Smooth muscle cell (in vitro differentiated cells): ENCODE results near the gene RBM33. TPM values are rescaled to one million over a fixed set of nuclear protein-coding genes. Genes with fewer than 3 reads are reported as not detected.

Experiments
- DNase-seq: peaks from one replicate; lab custom pipeline; 2025; ENCODE audit not compliant: unreplicated experiment; lab: John Stamatoyannopoulos, UW
- H2AFZ ChIP-seq: fragments of 200-600 bp; sonication (generic); 2 replicates; pipeline ENCODE4 v1.6.0; 2016; ENCODE audit warnings: antibody characterized with exemption, low read depth, mild to moderate bottlenecking
- H3F3A ChIP-seq: fragments of 200-600 bp; sonication (generic); 2 replicates; pipeline ENCODE4 v1.6.0; 2017; ENCODE audit warnings: antibody characterized with exemption, low read depth
- H3K27ac ChIP-seq: fragments of 200-600 bp; sonication (generic); 2 replicates; pipeline ENCODE4 v1.5.1; 2016; ENCODE audit warnings: low read depth, mild to moderate bottlenecking
- H3K27me3 ChIP-seq: fragments of 200-600 bp; sonication (generic); 2 replicates; pipeline ENCODE4 v1.6.1; 2016; ENCODE audit warnings: low read depth, mild to moderate bottlenecking
- H3K36me3 ChIP-seq: fragments of 200-600 bp; sonication (generic); 2 replicates; pipeline ENCODE4 v1.5.1; 2016; ENCODE audit warnings: low read depth
- H3K4me1 ChIP-seq: fragments of 200-600 bp; sonication (generic); 2 replicates; pipeline ENCODE4 v1.5.1; 2016; ENCODE audit warnings: low read depth
- H3K4me2 ChIP-seq: fragments of 200-600 bp; sonication (generic); 2 replicates; pipeline ENCODE4 v1.6.0; 2016; ENCODE audit warnings: mild to moderate bottlenecking
- H3K4me3 ChIP-seq: fragments of 200-600 bp; sonication (generic); 2 replicates; pipeline ENCODE4 v1.5.1; 2016; ENCODE audit warnings: mild to moderate bottlenecking
- H3K79me2 ChIP-seq: fragments of 200-600 bp; sonication (generic); 2 replicates; pipeline ENCODE4 v1.6.0; 2016; ENCODE audit warnings: low read depth, mild to moderate bottlenecking
- H3K9ac ChIP-seq: fragments of 200-600 bp; sonication (generic); 2 replicates; pipeline ENCODE4 v1.6.0; 2016; ENCODE audit warnings: low read depth
- H3K9me3 ChIP-seq: fragments of 200-600 bp; sonication (generic); replicated peaks from 2 replicates; pipeline ENCODE4 v1.5.1; 2016; ENCODE audit warnings: low read depth
- H4K20me1 ChIP-seq: fragments of 200-600 bp; sonication (generic); 2 replicates; pipeline ENCODE4 v1.6.0; 2016; ENCODE audit warnings: low read depth
- CTCF ChIP-seq: fragments of 200-600 bp; sonication (generic); IDR thresholded peaks from 2 replicates; pipeline ENCODE4 v1.5.1; 2017; ENCODE audit warnings: borderline replicate concordance, mild to moderate bottlenecking, antibody characterized with exemption; ENCODE audit not compliant: insufficient read depth, poor library complexity, severe bottlenecking
- WGBS: methylation state at CpG from one replicate; pipeline ENCODE4 v1.1.7; 2016; ENCODE audit warnings: low lambda C conversion rate; 5-methylcytosine and 5-hydroxymethylcytosine counted together
- polyA plus RNA-seq: library from polyadenylated mRNA; unstranded; fragments of >200 nt; fragmentation: Nextera tagmentation; extraction: Ambion mirVana; gene quantifications from 2 replicates; pipeline ENCODE4 v1.2.1, GENCODE V29; 2016
- total RNA-seq: library from RNA; depleted of rRNA; stranded (reverse); fragments of >200 nt; gene quantifications from 2 replicates; pipeline ENCODE4 v1.2.3, GENCODE V29; 2014

Gene RBM33
- total and polyA plus RNA-seq, 2 experiments from 2014 or later, result 22.5 to 25.3 TPM

GRCh38 chr7:155682484-155682883 lies 38.0 kb downstream of the RBM33 start:
- Histone ChIP-seq H2AFZ (no peak overlapping the region), H3K9me3 (no peaks in the 10 kb centered on the region), H3K4me1 (peaks cover 6% of the 10 kb centered on the region), H3K9ac (no peak overlapping the region), H3K4me3 (no peak overlapping the region), H3K27me3 (no peaks in the 10 kb centered on the region), H3F3A (no peaks in the 10 kb centered on the region), H3K4me2 (no peak overlapping the region), H3K79me2 (peaks cover 84% of the 10 kb centered on the region), H4K20me1 (peaks cover 88% of the 10 kb centered on the region), H3K36me3 (peaks cover 11% of the 10 kb centered on the region), H3K27ac (no peak overlapping the region)
- TF ChIP-seq CTCF, result no peak
- 97% methylated on average over 5 of the region's 5 CpGs for whole genome bisulfite sequencing
- no peak for DNase-seq

GRCh38 chr7:155683098-155683497 lies 38.6 kb downstream of the RBM33 start:
- Histone ChIP-seq H3K4me3 (no peak overlapping the region), H3K27me3 (no peaks in the 10 kb centered on the region), H3K36me3 (peaks cover 11% of the 10 kb centered on the region), H3K4me2 (no peak overlapping the region), H3F3A (no peaks in the 10 kb centered on the region), H3K4me1 (peaks cover 6% of the 10 kb centered on the region), H4K20me1 (peaks cover 82% of the 10 kb centered on the region), H2AFZ (no peak overlapping the region), H3K9me3 (no peaks in the 10 kb centered on the region), H3K9ac (no peak overlapping the region), H3K79me2 (peaks cover 79% of the 10 kb centered on the region), H3K27ac (no peak overlapping the region)
- TF ChIP-seq CTCF, result no peak
- WGBS, result 98% methylated on average over 5 of the region's 5 CpGs
- no peak for DNase-seq

GRCh38 chr7:155683714-155684113 lies 39.3 kb downstream of the RBM33 start:
- Histone ChIP-seq H3K9me3 (no peaks in the 10 kb centered on the region), H3K9ac (no peak overlapping the region), H3K4me2 (no peak overlapping the region), H3F3A (no peaks in the 10 kb centered on the region), H3K27ac (no peak overlapping the region), H3K36me3 (peaks cover 11% of the 10 kb centered on the region), H3K4me1 (peaks cover 6% of the 10 kb centered on the region), H3K27me3 (no peaks in the 10 kb centered on the region), H3K4me3 (no peak overlapping the region), H2AFZ (no peak overlapping the region), H4K20me1 (peaks cover 82% of the 10 kb centered on the region), H3K79me2 (peaks cover 78% of the 10 kb centered on the region)
- TF ChIP-seq CTCF, result no peak
- no peak for DNase-seq
- 92% methylated on average over 4 of the region's 4 CpGs for WGBS

- Histone ChIP-seq H3K27ac (peak overlapping the region; percentile 9), H3K4me1 (peaks cover 6% of the 10 kb centered on the region), H3K36me3 (peaks cover 11% of the 10 kb centered on the region), H3F3A (no peaks in the 10 kb centered on the region), H4K20me1 (peaks cover 79% of the 10 kb centered on the region), H3K4me3 (no peak overlapping the region), H3K9me3 (no peaks in the 10 kb centered on the region), H3K27me3 (no peaks in the 10 kb centered on the region), H3K9ac (no peak overlapping the region), H3K4me2 (no peak overlapping the region), H2AFZ (no peak overlapping the region), H3K79me2 (peaks cover 73% of the 10 kb centered on the region)
- no peak for TF ChIP-seq CTCF
- WGBS, result 49% methylated on average over 5 of the region's 5 CpGs
- DNase-seq, result no peak
These were observed 40.1 kb downstream of the RBM33 start for GRCh38 chr7:155684543-155684942.
